Left lobe of liver (tissue), 2 donors: Measurements from ENCODE around the gene ALPP. TPM values are rescaled to one million over a fixed set of nuclear protein-coding genes. Genes with fewer than 3 reads are reported as not detected.
"Not testable (repeated sequence)": the region's sequence is repeated elsewhere in the genome, so short reads cannot be mapped to it uniquely, and the experiment has no call there.

Experiments used
- ATAC-seq: fragments of 200-7000 bp; cut with Tn5 transposase; one replicate; pipeline ENCODE4 v1.9.1; 2020; ENCODE audit warnings: mild to moderate bottlenecking, moderate library complexity
- DNase-seq: peaks from one replicate; pipeline ENCODE4 v3.0.0-alpha.2; 2020; ENCODE audit warnings: low spot score
- total RNA-seq: library from RNA; stranded (reverse); gene quantifications from one replicate; pipeline ENCODE4 v1.2.1, GENCODE V29; 2021
- donor health status: DM: no; HTN: no; CAD: no; lungs with moderate emphysema.
- donor health status: DM: no; HTN: yes; CAD: no.

ALPP gene
- total RNA-seq, 1 donor from 2014 or later = 0.20 TPM

GRCh38 chr2:232363064-232363783 lies 15.3 kb upstream of the ALPP start:
- ATAC-seq = not testable (repeated sequence)
- peak; percentile 37 for DNase-seq

- ATAC-seq = peak; percentile 42
- DNase-seq = peak; percentile 29
Measured at GRCh38 chr2:232363784-232364615, 14.6 kb upstream of the ALPP start.

GRCh38 chr2:232364806-232365594 lies 13.6 kb upstream of the ALPP start:
- ATAC-seq = not testable (repeated sequence)
- peak; percentile 41 for DNase-seq

GRCh38 chr2:232365621-232366321 lies 12.8 kb upstream of the ALPP start:
- DNase-seq = peak; percentile 35
- peak; percentile 66 for ATAC-seq

- ATAC-seq = not testable (repeated sequence)
- peak; percentile 27 for DNase-seq
Measured at GRCh38 chr2:232366461-232366860, 12.1 kb upstream of the ALPP start.

- peak; percentile 28 for DNase-seq
Measured at GRCh38 chr2:232367016-232367415, 11.5 kb upstream of the ALPP start.

GRCh38 chr2:232367591-232368233 lies 10.8 kb upstream of the ALPP start:
- ATAC-seq = no peak
- no peak for DNase-seq

More at GRCh38 chr2:232367016-232367415, 11.5 kb upstream of the ALPP start:
- no peak for ATAC-seq

GRCh38 chr2:232368311-232368731 lies 10.2 kb upstream of the ALPP start:
- peak; percentile 38 for DNase-seq
- ATAC-seq = no peak

- peak; percentile 42 for ATAC-seq
- DNase-seq = peak; percentile 39
Measured at GRCh38 chr2:232369126-232369951, 9.2 kb upstream of the ALPP start.

- not testable (repeated sequence) for ATAC-seq
- peak; percentile 18 for DNase-seq
Measured at GRCh38 chr2:232370007-232370406, 8.5 kb upstream of the ALPP start.

GRCh38 chr2:232372231-232373208 lies 6.0 kb upstream of the ALPP start:
- DNase-seq = peak; percentile 18
- no peak for ATAC-seq

GRCh38 chr2:232374356-232374755 lies 4.2 kb upstream of the ALPP start:
- DNase-seq = peak; percentile 0
- ATAC-seq = no peak

GRCh38 chr2:232375164-232375563 lies 3.4 kb upstream of the ALPP start:
- peak; percentile 0 for DNase-seq
- ATAC-seq = no peak

GRCh38 chr2:232376260-232376659 lies 2.3 kb upstream of the ALPP start:
- no peak for DNase-seq
- ATAC-seq = no peak

GRCh38 chr2:232376713-232377112 lies 1.8 kb upstream of the ALPP start:
- ATAC-seq (no peak), DNase-seq (no peak)

- DNase-seq (no peak), ATAC-seq (no peak)
Measured at GRCh38 chr2:232377319-232377718, 1.2 kb upstream of the ALPP start.

GRCh38 chr2:232377841-232378734 lies 463 bp upstream of the ALPP start:
- no peak for DNase-seq
- no peak for ATAC-seq
